ENCODE data around the gene PPP3CA. TPM values are rescaled to one million over a fixed set of nuclear protein-coding genes. Genes with fewer than 3 reads are reported as not detected.

PPP3CA gene
- total RNA-seq, 1 experiment from 2014 or later = 133 TPM

DNA sequence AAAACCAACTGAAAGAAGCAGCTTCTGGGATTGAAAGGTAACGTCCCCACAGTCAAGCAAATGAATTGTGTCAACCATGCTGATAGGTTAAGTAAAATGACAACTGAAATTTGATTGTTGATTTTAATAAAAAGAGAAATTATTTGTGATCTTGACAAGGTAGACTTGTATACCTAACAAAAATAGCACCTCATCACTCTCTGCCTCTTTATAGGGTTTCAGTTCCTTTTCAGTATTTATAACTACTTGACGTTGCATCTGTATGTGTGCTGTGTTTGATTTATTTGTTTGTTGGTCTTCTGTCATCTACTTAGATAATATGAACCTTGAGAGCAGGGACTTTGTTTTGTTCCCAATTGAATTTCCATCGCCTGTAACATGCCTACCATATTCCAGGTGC, 7.9 kb upstream of the PPP3CA start:
- peak overlapping the region; percentile 73; the same call in 1 of the 2 replicates for H3K27ac ChIP-seq (ENCODE audit: low read depth, low read length)
- DNase-seq (ENCODE audit: low read depth, low spot score) (no peak), ATAC-seq (no peak)
- TF ChIP-seq EZH2phosphoT487 (IDR thresholded peaks at IDR 0.05; ENCODE audit: borderline replicate concordance) (no peak), YY1 (IDR thresholded peaks at IDR 0.05; ENCODE audit: extremely low read depth, insufficient replicate concordance, low read depth, low read length) (no peak), CBX3 (IDR thresholded peaks at IDR 0.05; ENCODE audit: low read depth) (no peak), REST (IDR thresholded peaks at IDR 0.05; ENCODE audit: low read depth) (no peak), CTCF (IDR thresholded peaks at IDR 0.05 in 2 of 3, conservative IDR thresholded peaks at IDR 0.05 in 1 of 3; ENCODE audit: borderline replicate concordance in 1 of 3, insufficient read depth in 1 of 3, low read depth in 2 of 3, low read length in 2 of 3) (no peak), CEBPB (IDR thresholded peaks at IDR 0.05; ENCODE audit: low read depth) (no peak), POLR2A (IDR thresholded peaks at IDR 0.05; ENCODE audit: borderline replicate concordance, extremely low read depth, insufficient read depth, insufficient read length) (no peak), ATF3 (IDR thresholded peaks at IDR 0.05) (no peak), SIN3A (IDR thresholded peaks at IDR 0.05; ENCODE audit: low read depth) (no peak), SP1 (IDR thresholded peaks at IDR 0.05; ENCODE audit: low read depth) (no peak), MAX (IDR thresholded peaks at IDR 0.05) (no peak), EGR1 (IDR thresholded peaks at IDR 0.05; ENCODE audit: low read depth) (no peak), SRF (IDR thresholded peaks at IDR 0.05; ENCODE audit: low read depth) (no peak), POLR2AphosphoS5 (IDR thresholded peaks at IDR 0.05; ENCODE audit: low read depth, low read length) (no peak), TCF7L2 (IDR thresholded peaks at IDR 0.05; ENCODE audit: borderline replicate concordance, extremely low read depth, insufficient read depth, insufficient read length) (no peak), ZFX (IDR thresholded peaks at IDR 0.05) (no peak), FOSL1 (IDR thresholded peaks at IDR 0.05; ENCODE audit: low read depth) (no peak), JUND (IDR thresholded peaks at IDR 0.05) (no peak)
- TF ChIP-seq, protein P1, sequence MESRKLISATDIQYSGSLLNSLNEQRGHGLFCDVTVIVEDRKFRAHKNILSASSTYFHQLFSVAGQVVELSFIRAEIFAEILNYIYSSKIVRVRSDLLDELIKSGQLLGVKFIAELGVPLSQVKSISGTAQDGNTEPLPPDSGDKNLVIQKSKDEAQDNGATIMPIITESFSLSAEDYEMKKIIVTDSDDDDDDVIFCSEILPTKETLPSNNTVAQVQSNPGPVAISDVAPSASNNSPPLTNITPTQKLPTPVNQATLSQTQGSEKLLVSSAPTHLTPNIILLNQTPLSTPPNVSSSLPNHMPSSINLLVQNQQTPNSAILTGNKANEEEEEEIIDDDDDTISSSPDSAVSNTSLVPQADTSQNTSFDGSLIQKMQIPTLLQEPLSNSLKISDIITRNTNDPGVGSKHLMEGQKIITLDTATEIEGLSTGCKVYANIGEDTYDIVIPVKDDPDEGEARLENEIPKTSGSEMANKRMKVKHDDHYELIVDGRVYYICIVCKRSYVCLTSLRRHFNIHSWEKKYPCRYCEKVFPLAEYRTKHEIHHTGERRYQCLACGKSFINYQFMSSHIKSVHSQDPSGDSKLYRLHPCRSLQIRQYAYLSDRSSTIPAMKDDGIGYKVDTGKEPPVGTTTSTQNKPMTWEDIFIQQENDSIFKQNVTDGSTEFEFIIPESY (IDR thresholded peaks at IDR 0.05; ENCODE audit: extremely low read depth, insufficient replicate concordance, low read length) = no peak
- H3K4me1 ChIP-seq (ENCODE audit: control insufficient read depth in 1 of 2, insufficient read depth in 2 of 2, low read length in 2 of 2) = peaks cover 39 to 49% of the 10 kb centered on the region in 2 experiments
- H3K9me2 ChIP-seq (ENCODE audit: insufficient read depth) = no peaks in the 10 kb centered on the region
- ChIA-PET POLR2A (interaction anchor here (0.5 kb wide), 1 partner anchor 307 kb away, joined by 4 read pairs; no protein-coding TSS in a partner anchor), CTCF (no interaction called here), RAD21 (ENCODE audit: low non-redundant PET in 1 of 2, low total read pairs in 2 of 2, uncharacterized antibody in 2 of 2, unreplicated experiment in 2 of 2) (no interaction called here)
- H3K79me2 ChIP-seq (ENCODE audit: insufficient read depth, low read length) = no peaks in the 10 kb centered on the region
- peak overlapping the region; percentile 38; the same call in 1 of the 2 replicates for H3K9ac ChIP-seq (ENCODE audit: low read length)
- H2AFZ ChIP-seq (ENCODE audit: low read depth, low read length, poor library complexity, severe bottlenecking) = peak overlapping the region; percentile 88
- H3K36me3 ChIP-seq (ENCODE audit: control insufficient read depth in 1 of 2, insufficient read depth in 2 of 2, low read length in 2 of 2) = 0 out of 4 replicates have a peak, but pooled peaks cover 0 to 3% of the 10 kb centered on the region in 2 experiments
- H4K20me1 ChIP-seq (ENCODE audit: insufficient read depth) = no peaks in the 10 kb centered on the region
- no TSS peak for BruUV-seq (replicated peaks)
- intact Hi-C loops (cut with micrococcal nuclease) = no loop called here
- H3K27me3 ChIP-seq (ENCODE audit: insufficient read depth, low read length) = no peaks in the 10 kb centered on the region
- no peaks in the 10 kb centered on the region for H3K9me3 ChIP-seq (ENCODE audit: control insufficient read depth in 1 of 2, insufficient read depth in 1 of 2, low read depth in 1 of 2, low read length in 2 of 2)
- no peak overlapping the region for H3K4me3 ChIP-seq (replicated peaks in 1 of 2; ENCODE audit: low read depth in 1 of 2, low read length in 2 of 2)
- peak overlapping the region; percentile 73 for H3K4me2 ChIP-seq (ENCODE audit: low read length)

All from HCT116 (cell line).